Small intestine (tissue), 7 donors: ENCODE measurements around the gene MSRB1. TPM values are rescaled to one million over a fixed set of nuclear protein-coding genes. Genes with fewer than 3 reads are reported as not detected.

Experiments
- DNase-seq, 2 donors: peaks; one replicate each; pipeline versions ENCODE4 v3.0.0 to v3.0.0-alpha.2; 2013
- FAIRE-seq: peaks from 2 replicates; lab custom pipeline; 2012; peaks lifted over from hg19 to GRCh38; lab: Jason Lieb, UNC
- H3K27ac ChIP-seq, 3 donors: one replicate each; pipeline ENCODE4 v1.5.1; 2013; ENCODE audit warnings: low read length in 2 of 3, mild to moderate bottlenecking in 2 of 3, control low read depth in 1 of 3, inconsistent platforms in 1 of 3, low read depth in 1 of 3, moderate library complexity in 1 of 3
- H3K27me3 ChIP-seq, 3 donors: one replicate each; pipeline ENCODE4 v1.6.1; 2013; ENCODE audit warnings: low read length in 3 of 3, inconsistent platforms in 1 of 3; ENCODE audit not compliant: control insufficient read depth in 3 of 3, insufficient read depth in 3 of 3
- H3K36me3 ChIP-seq, 3 donors: one replicate each; pipeline ENCODE4 v1.6.1; 2013; ENCODE audit warnings: low read length in 3 of 3, inconsistent platforms in 1 of 3, low read depth in 1 of 3, mild to moderate bottlenecking in 1 of 3, moderate library complexity in 1 of 3; ENCODE audit not compliant: control insufficient read depth in 3 of 3, insufficient read depth in 2 of 3
- H3K4me1 ChIP-seq, 3 donors: one replicate each; pipeline ENCODE4 v1.6.1; 2013; ENCODE audit warnings: low read length in 2 of 3, inconsistent platforms in 1 of 3, low read depth in 1 of 3, mild to moderate bottlenecking in 1 of 3, moderate library complexity in 1 of 3; ENCODE audit not compliant: control insufficient read depth in 3 of 3, insufficient read depth in 2 of 3
- H3K4me3 ChIP-seq, 3 donors: one replicate each; pipeline ENCODE4 v1.5.1; 2013; ENCODE audit warnings: low read length in 3 of 3, control low read depth in 1 of 3, inconsistent platforms in 1 of 3, low read depth in 1 of 3, mild to moderate bottlenecking in 1 of 3, moderate library complexity in 1 of 3
- H3K9me3 ChIP-seq, 2 donors: one replicate each; pipeline ENCODE4 v1.6.1; 2013; ENCODE audit warnings: low read depth in 1 of 2, low read length in 1 of 2; ENCODE audit not compliant: control insufficient read depth in 2 of 2, insufficient read depth in 1 of 2
- WGBS, 3 donors: extraction: QIAGEN DNeasy Blood & Tissue Kit; methylation state at CpG; one replicate each; pipeline ENCODE4 v1.1.7; 2013; 5-methylcytosine and 5-hydroxymethylcytosine counted together
- polyA plus RNA-seq, 4 donors: library from polyadenylated mRNA; stranded (reverse) in 3 of 4; unstranded in 1 of 4; fragments of 200-250 nt in 3 of 4; fragments of 120-200 nt in 1 of 4; gene quantifications; one replicate each; pipeline versions ENCODE4 v1.2.1 to v1.2.3, GENCODE V29; 2013
- donor health status: healthy with polysubstance abuse.
- donor health status: control.
- donor health status: control.
- donor health status: Bipolar disorder and iron deficiency.
- donor health status: healthy.

The MSRB1 gene
- polyA plus RNA-seq, 4 donors = 50.6 to 105 (median 62.0) TPM

DNA sequence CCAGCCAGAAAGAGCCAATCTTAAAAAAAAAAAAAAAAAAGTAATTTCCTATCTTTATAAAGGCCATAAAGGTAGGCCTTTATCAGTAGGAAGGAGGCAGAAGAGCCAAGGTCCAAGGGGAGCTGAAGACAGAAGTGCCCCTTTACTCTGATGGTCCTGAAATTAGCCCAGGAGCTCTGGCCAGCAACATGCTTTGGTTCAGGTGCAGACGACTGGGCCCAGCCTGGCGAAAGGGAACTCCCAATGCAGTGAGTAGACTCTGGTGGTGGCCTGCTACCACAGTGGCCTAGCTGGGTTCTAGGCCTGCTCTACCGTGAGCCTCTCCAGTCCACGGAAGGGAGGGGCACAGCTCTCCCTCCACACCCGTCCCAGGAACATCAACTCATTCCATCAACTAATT lies 47.9 kb downstream of the MSRB1 start:
- H3K4me1 ChIP-seq = peaks cover 0 to 26% (median 0%) of the 10 kb centered on the region in 3 donors
- no peak for FAIRE-seq
- DNase-seq = peak; percentile 81 to 85
- H3K4me3 ChIP-seq = no peak overlapping the region
- H3K27ac ChIP-seq = peak overlapping the region in 2 of 3 donors; percentile 60 to 67
- H3K9me3 ChIP-seq = no peaks in the 10 kb centered on the region
- WGBS, 3 donors = 16 to 63% (median 51%) methylated on average over 5 of the region's 5 CpGs
- H3K27me3 ChIP-seq = peaks cover 0 to 7% (median 2%) of the 10 kb centered on the region in 3 donors
- H3K36me3 ChIP-seq = no peaks in the 10 kb centered on the region

DNA sequence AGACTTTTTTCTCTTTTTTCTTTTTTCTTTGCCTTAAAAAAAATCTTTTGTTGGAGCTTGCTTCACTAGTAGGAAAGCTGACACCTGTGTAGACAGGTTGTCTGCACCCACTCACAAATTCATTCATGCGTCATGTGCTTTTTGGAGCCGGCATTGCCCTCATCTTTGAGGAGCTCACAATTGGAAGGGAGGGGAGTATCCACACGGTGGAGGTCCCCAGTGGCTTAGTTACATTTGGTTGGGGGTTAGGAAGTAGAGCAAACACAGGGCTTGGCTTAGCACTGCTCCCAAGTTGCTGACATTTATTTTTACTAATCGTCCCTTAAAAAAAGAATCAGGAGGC lies 52.3 kb downstream of the MSRB1 start:
- peaks cover 0 to 20% (median 0%) of the 10 kb centered on the region in 3 donors for H3K4me1 ChIP-seq
- no peak overlapping the region for H3K4me3 ChIP-seq
- H3K27me3 ChIP-seq = peaks cover 0 to 9% (median 2%) of the 10 kb centered on the region in 3 donors
- H3K36me3 ChIP-seq = no peaks in the 10 kb centered on the region
- no peaks in the 10 kb centered on the region for H3K9me3 ChIP-seq
- WGBS, 3 donors = 51 to 63% (median 58%) methylated on average over 4 of the region's 4 CpGs
- FAIRE-seq (no peak), DNase-seq (no peak)
- no peak overlapping the region for H3K27ac ChIP-seq

- no peaks in the 10 kb centered on the region for H3K9me3 ChIP-seq
- H3K36me3 ChIP-seq = no peaks in the 10 kb centered on the region
- 57 to 64% (median 61%) methylated on average over 16 of the region's 16 CpGs for WGBS, 3 donors
- peaks cover 0 to 16% (median 0%) of the 10 kb centered on the region in 3 donors for H3K4me1 ChIP-seq
- H3K4me3 ChIP-seq = no peak overlapping the region
- FAIRE-seq (no peak), DNase-seq (no peak)
- H3K27me3 ChIP-seq = peaks cover 0 to 9% (median 2%) of the 10 kb centered on the region in 3 donors
- H3K27ac ChIP-seq = no peak overlapping the region
Observed at GRCh38 chr16:1890024-1890707, 52.8 kb downstream of the MSRB1 start.

Other genes with a start within 250 kb of the MSRB1 start
- gene MAPK8IP3, start 237.0 kb downstream of the MSRB1 start, polyA plus RNA-seq = 10 to 100 TPM; 26.2 to 60.1 (median 39.6) TPM
- gene NME3, start 171.7 kb downstream of the MSRB1 start, polyA plus RNA-seq = 100 to 1,000 TPM in 2 of 4 donors, 10 to 100 TPM in 2; 61.2 to 293 (median 153) TPM
- gene EME2, start 170.4 kb downstream of the MSRB1 start, polyA plus RNA-seq = 10 to 100 TPM in 2 of 4 donors, 1 to 10 TPM in 2; 6.8 to 16.1 (median 9.6) TPM
- gene MRPS34, start 170.1 kb downstream of the MSRB1 start, polyA plus RNA-seq = 100 to 1,000 TPM in 3 of 4 donors, 10 to 100 TPM in 1; 88.9 to 199 (median 172) TPM
- 100 to 1,000 TPM in 2 of 4 donors, 10 to 100 TPM in 2; 41.3 to 197 (median 97.4) TPM for gene SPSB3, start 160.6 kb downstream of the MSRB1 start, polyA plus RNA-seq
- 10 to 100 TPM; 38.6 to 70.7 (median 61.8) TPM for gene NUBP2, start 160.2 kb downstream of the MSRB1 start, polyA plus RNA-seq
- gene IGFALS, start 149.5 kb downstream of the MSRB1 start, polyA plus RNA-seq = 10 to 100 TPM in 1 of 4 donors, under 1 TPM in 3; 0.16 to 17.0 (median 0.38) TPM
- gene HAGH, start 116.4 kb downstream of the MSRB1 start, polyA plus RNA-seq = 100 to 1,000 TPM in 2 of 4 donors, 10 to 100 TPM in 2; 49.4 to 167 (median 102) TPM
- 100 to 1,000 TPM in 1 of 4 donors, 10 to 100 TPM in 3; 55.1 to 181 (median 76.7) TPM for gene FAHD1, start 116.0 kb downstream of the MSRB1 start, polyA plus RNA-seq
- gene MEIOB, start 71.0 kb downstream of the MSRB1 start, polyA plus RNA-seq = under 1 TPM in 2 of 4 donors, not detected in 2; 0.34 to 0.38 TPM
- gene HS3ST6, start 24.8 kb downstream of the MSRB1 start, polyA plus RNA-seq = under 1 TPM in 1 of 4 donors, not detected in 3; 0.04 TPM
- 1 to 10 TPM in 1 of 4 donors, under 1 TPM in 2, not detected in 1; 0.38 to 1.1 (median 0.67) TPM for gene RPL3L, start 11.5 kb upstream of the MSRB1 start, polyA plus RNA-seq
- gene NDUFB10, start 16.3 kb upstream of the MSRB1 start, polyA plus RNA-seq = 100 to 1,000 TPM; 132 to 544 (median 376) TPM
- 1,000 to 10,000 TPM; 1,075 to 4,112 (median 2,558) TPM for gene RPS2, start 21.6 kb upstream of the MSRB1 start, polyA plus RNA-seq
- gene RNF151, start 23.7 kb upstream of the MSRB1 start, polyA plus RNA-seq = under 1 TPM in 2 of 4 donors, not detected in 2; 0.09 to 0.18 TPM
- 10 to 100 TPM; 34.1 to 49.7 (median 45.6) TPM for gene TBL3, start 28.9 kb upstream of the MSRB1 start, polyA plus RNA-seq
- gene NOXO1, start 38.3 kb upstream of the MSRB1 start, polyA plus RNA-seq = 10 to 100 TPM in 2 of 4 donors, 1 to 10 TPM in 2; 3.1 to 30.5 (median 10.8) TPM
- 100 to 1,000 TPM in 2 of 4 donors, 10 to 100 TPM in 2; 50.4 to 261 (median 94.7) TPM for gene GFER, start 41.0 kb upstream of the MSRB1 start, polyA plus RNA-seq
- gene SYNGR3, start 46.8 kb upstream of the MSRB1 start, polyA plus RNA-seq = 1 to 10 TPM in 2 of 4 donors, under 1 TPM in 2; 0.45 to 5.4 (median 0.92) TPM
- gene ZNF598, start 66.6 kb upstream of the MSRB1 start, polyA plus RNA-seq = 10 to 100 TPM; 26.7 to 51.9 (median 29.7) TPM
- 1 to 10 TPM in 1 of 4 donors, under 1 TPM in 2, not detected in 1; 0.48 to 9.0 (median 0.81) TPM for gene NPW, start 76.6 kb upstream of the MSRB1 start, polyA plus RNA-seq
- gene NHERF2, start 83.7 kb upstream of the MSRB1 start, polyA plus RNA-seq = 10 to 100 TPM; 15.7 to 76.1 (median 42.9) TPM
- gene NTHL1, start 104.6 kb upstream of the MSRB1 start, polyA plus RNA-seq = 10 to 100 TPM; 13.0 to 27.6 (median 18.5) TPM
- 10 to 100 TPM; 35.1 to 75.9 (median 60.1) TPM for gene TSC2, start 104.8 kb upstream of the MSRB1 start, polyA plus RNA-seq
- gene PKD1, start 192.7 kb upstream of the MSRB1 start, polyA plus RNA-seq = 10 to 100 TPM; 10.5 to 42.2 (median 26.7) TPM
- gene RAB26, start 205.4 kb upstream of the MSRB1 start, polyA plus RNA-seq = 10 to 100 TPM; 11.9 to 31.9 (median 23.7) TPM
- 10 to 100 TPM; 47.6 to 73.4 (median 64.1) TPM for gene TRAF7, start 212.6 kb upstream of the MSRB1 start, polyA plus RNA-seq